ENCODE measurements around the gene WASF2. TPM values are rescaled to one million over a fixed set of nuclear protein-coding genes. Genes with fewer than 3 reads are reported as not detected.

WASF2 gene
- total and polyA plus RNA-seq, 2 of the 13 experiments (the other 11 are each of a cell fraction or from before 2014, with no cell fraction given), result 10.4 to 27.7 TPM

DNA sequence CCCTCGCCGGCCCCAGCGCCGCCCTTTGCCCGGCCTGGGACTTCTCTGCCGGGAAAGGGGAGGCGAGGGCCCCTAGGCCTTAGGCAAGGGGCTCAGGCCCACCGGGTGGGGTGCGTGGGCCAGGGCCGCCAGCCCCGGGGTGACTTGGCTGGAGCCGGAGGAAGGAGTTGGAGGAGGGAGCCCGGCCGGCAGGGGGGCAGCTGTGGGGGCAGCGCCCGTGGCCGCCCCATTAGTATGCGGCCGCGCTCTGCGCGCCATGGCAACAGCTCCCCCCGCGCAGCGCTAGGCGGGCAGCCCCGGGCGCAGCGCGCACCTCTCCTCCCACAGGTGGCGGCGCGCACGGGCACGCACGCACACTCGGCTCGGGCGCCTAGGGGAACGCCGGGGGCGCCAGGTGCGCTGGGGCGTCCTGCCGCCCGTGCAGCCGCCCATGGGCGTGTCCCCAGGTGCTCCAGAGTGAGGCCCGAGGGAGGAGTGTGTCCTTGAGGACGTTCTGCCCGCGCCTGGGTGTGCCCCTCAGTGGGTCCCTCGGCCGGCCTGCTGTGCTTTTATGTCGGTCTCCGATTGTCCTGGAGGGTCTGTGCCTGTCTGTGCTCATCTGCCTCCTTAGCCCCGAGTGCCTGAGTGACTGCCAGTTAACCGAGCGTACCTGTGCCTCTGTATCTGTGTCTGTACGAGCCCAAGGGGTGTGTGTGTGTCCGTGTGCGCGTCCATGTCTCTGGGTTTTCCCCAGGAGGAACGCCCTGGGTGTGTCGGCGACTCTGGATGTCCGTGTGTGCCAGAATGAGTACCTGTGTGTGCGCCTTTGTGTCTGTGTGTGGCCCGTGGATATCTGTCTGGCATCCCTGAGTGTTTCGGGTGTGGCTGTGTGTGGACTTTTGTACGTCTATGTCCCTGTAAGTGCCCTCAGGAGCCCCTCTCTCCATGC, 38.2 kb upstream of the WASF2 start (continued):
- TF ChIP-seq, protein P1, sequence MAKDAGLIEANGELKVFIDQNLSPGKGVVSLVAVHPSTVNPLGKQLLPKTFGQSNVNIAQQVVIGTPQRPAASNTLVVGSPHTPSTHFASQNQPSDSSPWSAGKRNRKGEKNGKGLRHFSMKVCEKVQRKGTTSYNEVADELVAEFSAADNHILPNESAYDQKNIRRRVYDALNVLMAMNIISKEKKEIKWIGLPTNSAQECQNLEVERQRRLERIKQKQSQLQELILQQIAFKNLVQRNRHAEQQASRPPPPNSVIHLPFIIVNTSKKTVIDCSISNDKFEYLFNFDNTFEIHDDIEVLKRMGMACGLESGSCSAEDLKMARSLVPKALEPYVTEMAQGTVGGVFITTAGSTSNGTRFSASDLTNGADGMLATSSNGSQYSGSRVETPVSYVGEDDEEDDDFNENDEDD (CRISPR knock-in tag; IDR thresholded peaks at IDR 0.05; ENCODE audit: borderline replicate concordance), result peak; percentile 30; the same call in 1 of the 2 replicates
- TF ChIP-seq, protein P2, sequence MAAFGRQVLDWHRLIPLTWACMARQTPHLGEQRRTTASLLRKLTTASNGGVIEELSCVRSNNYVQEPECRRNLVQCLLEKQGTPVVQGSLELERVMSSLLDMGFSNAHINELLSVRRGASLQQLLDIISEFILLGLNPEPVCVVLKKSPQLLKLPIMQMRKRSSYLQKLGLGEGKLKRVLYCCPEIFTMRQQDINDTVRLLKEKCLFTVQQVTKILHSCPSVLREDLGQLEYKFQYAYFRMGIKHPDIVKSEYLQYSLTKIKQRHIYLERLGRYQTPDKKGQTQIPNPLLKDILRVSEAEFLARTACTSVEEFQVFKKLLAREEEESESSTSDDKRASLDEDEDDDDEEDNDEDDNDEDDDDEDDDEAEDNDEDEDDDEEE (CRISPR knock-in tag; IDR thresholded peaks at IDR 0.05), result 0 out of 2 replicates have a peak, but pooled peaks have one; percentile 72
- TF ChIP-seq ZSCAN25 (CRISPR knock-in tag; IDR thresholded peaks at IDR 0.05) (peak; percentile 28; the same call in 1 of the 2 replicates), YY1 (IDR thresholded peaks at IDR 0.05; ENCODE audit: insufficient read depth, insufficient replicate concordance, low read depth, low read length) (peak; percentile 40), ZNF124 (CRISPR knock-in tag; IDR thresholded peaks at IDR 0.05) (0 out of 2 replicates have a peak, but pooled peaks have one; percentile 6), KDM5B (CRISPR knock-in tag; IDR thresholded peaks at IDR 0.05; ENCODE audit: borderline replicate concordance) (peak; percentile 84), SIN3A (IDR thresholded peaks at IDR 0.05; ENCODE audit: borderline replicate concordance, low read depth, low read length) (no peak), ZNF547 (CRISPR knock-in tag; IDR thresholded peaks at IDR 0.05) (0 out of 2 replicates have a peak, but pooled peaks have one; percentile 68), KLF12 (CRISPR knock-in tag; IDR thresholded peaks at IDR 0.05; ENCODE audit: borderline replicate concordance) (0 out of 2 replicates have a peak, but pooled peaks have one; percentile 22), RELA (CRISPR knock-in tag; IDR thresholded peaks at IDR 0.05) (0 out of 2 replicates have a peak, but pooled peaks have one; percentile 37), ZBTB7A (CRISPR knock-in tag; IDR thresholded peaks at IDR 0.05) (peak; percentile 40; the same call in 1 of the 2 replicates)
- TF ChIP-seq, protein P3, sequence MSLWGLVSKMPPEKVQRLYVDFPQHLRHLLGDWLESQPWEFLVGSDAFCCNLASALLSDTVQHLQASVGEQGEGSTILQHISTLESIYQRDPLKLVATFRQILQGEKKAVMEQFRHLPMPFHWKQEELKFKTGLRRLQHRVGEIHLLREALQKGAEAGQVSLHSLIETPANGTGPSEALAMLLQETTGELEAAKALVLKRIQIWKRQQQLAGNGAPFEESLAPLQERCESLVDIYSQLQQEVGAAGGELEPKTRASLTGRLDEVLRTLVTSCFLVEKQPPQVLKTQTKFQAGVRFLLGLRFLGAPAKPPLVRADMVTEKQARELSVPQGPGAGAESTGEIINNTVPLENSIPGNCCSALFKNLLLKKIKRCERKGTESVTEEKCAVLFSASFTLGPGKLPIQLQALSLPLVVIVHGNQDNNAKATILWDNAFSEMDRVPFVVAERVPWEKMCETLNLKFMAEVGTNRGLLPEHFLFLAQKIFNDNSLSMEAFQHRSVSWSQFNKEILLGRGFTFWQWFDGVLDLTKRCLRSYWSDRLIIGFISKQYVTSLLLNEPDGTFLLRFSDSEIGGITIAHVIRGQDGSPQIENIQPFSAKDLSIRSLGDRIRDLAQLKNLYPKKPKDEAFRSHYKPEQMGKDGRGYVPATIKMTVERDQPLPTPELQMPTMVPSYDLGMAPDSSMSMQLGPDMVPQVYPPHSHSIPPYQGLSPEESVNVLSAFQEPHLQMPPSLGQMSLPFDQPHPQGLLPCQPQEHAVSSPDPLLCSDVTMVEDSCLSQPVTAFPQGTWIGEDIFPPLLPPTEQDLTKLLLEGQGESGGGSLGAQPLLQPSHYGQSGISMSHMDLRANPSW (CRISPR knock-in tag; IDR thresholded peaks at IDR 0.05; ENCODE audit: borderline replicate concordance), result no peak
- TF ChIP-seq, protein P4, sequence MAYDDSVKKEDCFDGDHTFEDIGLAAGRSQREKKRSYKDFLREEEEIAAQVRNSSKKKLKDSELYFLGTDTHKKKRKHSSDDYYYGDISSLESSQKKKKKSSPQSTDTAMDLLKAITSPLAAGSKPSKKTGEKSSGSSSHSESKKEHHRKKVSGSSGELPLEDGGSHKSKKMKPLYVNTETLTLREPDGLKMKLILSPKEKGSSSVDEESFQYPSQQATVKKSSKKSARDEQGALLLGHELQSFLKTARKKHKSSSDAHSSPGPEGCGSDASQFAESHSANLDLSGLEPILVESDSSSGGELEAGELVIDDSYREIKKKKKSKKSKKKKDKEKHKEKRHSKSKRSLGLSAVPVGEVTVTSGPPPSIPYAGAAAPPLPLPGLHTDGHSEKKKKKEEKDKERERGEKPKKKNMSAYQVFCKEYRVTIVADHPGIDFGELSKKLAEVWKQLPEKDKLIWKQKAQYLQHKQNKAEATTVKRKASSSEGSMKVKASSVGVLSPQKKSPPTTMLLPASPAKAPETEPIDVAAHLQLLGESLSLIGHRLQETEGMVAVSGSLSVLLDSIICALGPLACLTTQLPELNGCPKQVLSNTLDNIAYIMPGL (CRISPR knock-in tag; IDR thresholded peaks at IDR 0.05; ENCODE audit: borderline replicate concordance in 1 of 2, low read depth in 1 of 2), result peak in 1 of 2 experiments; percentile 52; a peak in 3 of 4 replicates
- TF ChIP-seq, protein P5, sequence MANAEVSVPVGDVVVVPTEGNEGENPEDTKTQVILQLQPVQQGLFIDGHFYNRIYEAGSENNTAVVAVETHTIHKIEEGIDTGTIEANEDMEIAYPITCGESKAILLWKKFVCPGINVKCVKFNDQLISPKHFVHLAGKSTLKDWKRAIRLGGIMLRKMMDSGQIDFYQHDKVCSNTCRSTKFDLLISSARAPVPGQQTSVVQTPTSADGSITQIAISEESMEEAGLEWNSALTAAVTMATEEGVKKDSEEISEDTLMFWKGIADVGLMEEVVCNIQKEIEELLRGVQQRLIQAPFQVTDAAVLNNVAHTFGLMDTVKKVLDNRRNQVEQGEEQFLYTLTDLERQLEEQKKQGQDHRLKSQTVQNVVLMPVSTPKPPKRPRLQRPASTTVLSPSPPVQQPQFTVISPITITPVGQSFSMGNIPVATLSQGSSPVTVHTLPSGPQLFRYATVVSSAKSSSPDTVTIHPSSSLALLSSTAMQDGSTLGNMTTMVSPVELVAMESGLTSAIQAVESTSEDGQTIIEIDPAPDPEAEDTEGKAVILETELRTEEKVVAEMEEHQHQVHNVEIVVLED (CRISPR knock-in tag; IDR thresholded peaks at IDR 0.05; ENCODE audit: borderline replicate concordance), result peak; percentile 73
- TF ChIP-seq, protein P6, sequence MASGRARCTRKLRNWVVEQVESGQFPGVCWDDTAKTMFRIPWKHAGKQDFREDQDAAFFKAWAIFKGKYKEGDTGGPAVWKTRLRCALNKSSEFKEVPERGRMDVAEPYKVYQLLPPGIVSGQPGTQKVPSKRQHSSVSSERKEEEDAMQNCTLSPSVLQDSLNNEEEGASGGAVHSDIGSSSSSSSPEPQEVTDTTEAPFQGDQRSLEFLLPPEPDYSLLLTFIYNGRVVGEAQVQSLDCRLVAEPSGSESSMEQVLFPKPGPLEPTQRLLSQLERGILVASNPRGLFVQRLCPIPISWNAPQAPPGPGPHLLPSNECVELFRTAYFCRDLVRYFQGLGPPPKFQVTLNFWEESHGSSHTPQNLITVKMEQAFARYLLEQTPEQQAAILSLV (CRISPR knock-in tag; IDR thresholded peaks at IDR 0.05; ENCODE audit: borderline replicate concordance), result peak; percentile 39; the same call in 1 of the 2 replicates
